ENCODE measurements around the gene RTTN.
"Not testable (repeated sequence)": the region's sequence is repeated elsewhere in the genome, so short reads cannot be mapped to it uniquely, and the experiment has no call there.

Gene RTTN
- 41.0 to 49.0 reads per million in 2 donors for total RNA-seq

- peak; percentile 84 for DNase-seq
Observed at GRCh38 chr18:70205421-70206397, at the start of gene RTTN. Gene RTTN (minus strand): TSS chr18:70205687. CDS start chr18:70205658, 29 bp downstream.

GRCh38 chr18:70250781-70251180 is 45.3 kb upstream of the RTTN start:
- DNase-seq: no peak

GRCh38 chr18:70249861-70250260 is 44.4 kb upstream of the RTTN start:
- DNase-seq: not testable (repeated sequence)

- DNase-seq: no peak
Observed at GRCh38 chr18:70249118-70249517, 43.6 kb upstream of the RTTN start.

- DNase-seq: no peak
Observed at GRCh38 chr18:70246061-70246466, 40.6 kb upstream of the RTTN start.

- no peak for DNase-seq
Observed at GRCh38 chr18:70243131-70243929, 37.8 kb upstream of the RTTN start.

GRCh38 chr18:70236921-70237320 is 31.4 kb upstream of the RTTN start:
- DNase-seq: not testable (repeated sequence)

GRCh38 chr18:70235478-70235877 is 30.0 kb upstream of the RTTN start:
- DNase-seq: no peak

- no peak for DNase-seq
Observed at GRCh38 chr18:70234667-70235459, 29.4 kb upstream of the RTTN start.

- DNase-seq: no peak
Observed at GRCh38 chr18:70233974-70234373, 28.5 kb upstream of the RTTN start.

GRCh38 chr18:70232261-70232660 is 26.8 kb upstream of the RTTN start:
- DNase-seq: no peak

GRCh38 chr18:70229639-70230038 is 24.2 kb upstream of the RTTN start:
- DNase-seq: no peak

- DNase-seq: no peak
Observed at GRCh38 chr18:70228536-70228935, 23.0 kb upstream of the RTTN start.

GRCh38 chr18:70227438-70227837 is 22.0 kb upstream of the RTTN start:
- no peak for DNase-seq

- DNase-seq: no peak
Observed at GRCh38 chr18:70221915-70222278, 16.4 kb upstream of the RTTN start.

GRCh38 chr18:70221156-70221914 is 15.8 kb upstream of the RTTN start:
- no peak for DNase-seq

- no peak for DNase-seq
Observed at GRCh38 chr18:70220628-70221027, 15.1 kb upstream of the RTTN start.

- DNase-seq: no peak
Observed at GRCh38 chr18:70219688-70220087, 14.2 kb upstream of the RTTN start.

GRCh38 chr18:70216788-70217187 is 11.3 kb upstream of the RTTN start:
- DNase-seq: no peak

GRCh38 chr18:70207181-70207580 is 1.7 kb upstream of the RTTN start:
- DNase-seq: no peak

GRCh38 chr18:70200286-70200685 is 5.2 kb downstream of the RTTN start:
- DNase-seq: no peak

- DNase-seq: no peak
Observed at GRCh38 chr18:70197844-70198243, 7.6 kb downstream of the RTTN start.

Measured in T-helper 9 cell (primary cell).